ENCODE measurements around the gene AUTS2.

AUTS2 gene

GRCh38 chr7:69687739-69688433 lies 89.6 kb downstream of the AUTS2 start:
- DNase-seq (ENCODE audit: low read depth), result no peak

- no peak for DNase-seq (ENCODE audit: low read depth)
These were observed 92.1 kb downstream of the AUTS2 start for GRCh38 chr7:69690329-69690728.

DNA sequence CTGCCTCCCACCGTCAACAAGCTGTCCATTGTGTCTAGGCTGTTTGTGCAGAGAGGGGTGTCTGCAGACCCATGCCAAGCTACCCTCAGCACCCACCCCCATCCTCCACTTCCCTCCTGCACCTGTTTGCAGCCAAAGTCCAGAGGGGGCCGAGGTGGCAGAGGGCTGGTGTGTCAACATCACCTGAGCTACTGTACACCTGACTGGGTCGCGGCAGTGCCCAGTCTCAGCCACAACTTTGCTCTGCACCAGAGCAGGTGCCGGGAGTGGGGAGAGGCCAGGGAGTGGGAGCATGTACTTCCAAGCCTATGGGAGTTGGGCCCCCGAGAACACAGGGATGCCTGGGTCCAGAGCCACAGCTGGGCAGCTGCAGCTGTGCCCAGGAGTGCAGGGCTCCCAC lies 93.1 kb downstream of the AUTS2 start:
- no peak for DNase-seq (ENCODE audit: low read depth)

- no peak for DNase-seq (ENCODE audit: low read depth)
These were observed 93.5 kb downstream of the AUTS2 start for GRCh38 chr7:69691734-69692133.

- no peak for DNase-seq (ENCODE audit: low read depth)
These were observed 94.3 kb downstream of the AUTS2 start for GRCh38 chr7:69692611-69693010.

DNA sequence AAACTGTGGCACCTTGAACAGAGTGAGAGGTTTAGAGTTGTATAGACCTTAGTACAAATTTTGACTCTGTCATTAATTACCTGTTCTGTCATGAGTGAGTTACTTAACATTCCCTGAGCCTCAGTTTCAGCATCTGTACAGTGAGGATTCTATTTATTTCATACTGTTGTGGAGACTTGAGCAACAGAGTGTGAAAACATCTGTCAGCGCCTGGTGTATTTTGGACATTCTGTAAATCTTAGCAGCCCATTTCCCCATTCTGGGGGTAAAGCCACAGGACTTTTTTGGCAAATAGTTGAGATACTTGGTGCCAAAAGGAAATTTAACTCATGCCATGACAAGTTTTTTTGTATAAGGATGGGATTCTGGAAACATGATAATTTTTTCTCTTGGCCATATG lies 94.8 kb downstream of the AUTS2 start:
- no peak for DNase-seq (ENCODE audit: low read depth)

DNA sequence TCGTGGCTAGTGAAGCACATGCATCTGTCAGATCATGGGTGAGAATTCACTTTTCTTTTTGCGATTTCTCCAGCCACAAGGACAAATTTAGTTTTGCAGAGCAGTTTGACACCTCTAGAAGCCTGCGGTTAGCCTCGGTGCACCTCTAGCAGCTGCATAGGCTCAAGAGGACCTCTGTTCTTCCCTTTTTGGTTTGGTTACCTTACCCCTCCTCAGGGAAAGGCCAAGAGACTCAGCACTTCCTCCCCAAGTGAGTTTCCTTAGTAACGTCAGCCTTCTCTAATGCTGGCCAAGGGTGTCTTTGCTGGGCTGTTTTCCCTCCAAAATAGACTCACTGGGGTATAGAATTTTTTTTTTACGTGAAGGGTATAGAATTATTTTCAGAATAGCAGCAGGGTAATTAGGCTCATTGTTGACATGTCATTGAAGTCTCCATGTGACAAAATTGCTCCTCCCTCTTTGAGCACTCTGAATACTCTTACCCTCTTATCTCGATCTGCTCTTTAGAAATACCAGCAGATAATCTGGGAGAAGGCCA lies 97.8 kb downstream of the AUTS2 start:
- DNase-seq (ENCODE audit: low read depth), result no peak

- no peak for DNase-seq (ENCODE audit: low read depth)
These were observed 98.7 kb downstream of the AUTS2 start for GRCh38 chr7:69696686-69697685.

DNA sequence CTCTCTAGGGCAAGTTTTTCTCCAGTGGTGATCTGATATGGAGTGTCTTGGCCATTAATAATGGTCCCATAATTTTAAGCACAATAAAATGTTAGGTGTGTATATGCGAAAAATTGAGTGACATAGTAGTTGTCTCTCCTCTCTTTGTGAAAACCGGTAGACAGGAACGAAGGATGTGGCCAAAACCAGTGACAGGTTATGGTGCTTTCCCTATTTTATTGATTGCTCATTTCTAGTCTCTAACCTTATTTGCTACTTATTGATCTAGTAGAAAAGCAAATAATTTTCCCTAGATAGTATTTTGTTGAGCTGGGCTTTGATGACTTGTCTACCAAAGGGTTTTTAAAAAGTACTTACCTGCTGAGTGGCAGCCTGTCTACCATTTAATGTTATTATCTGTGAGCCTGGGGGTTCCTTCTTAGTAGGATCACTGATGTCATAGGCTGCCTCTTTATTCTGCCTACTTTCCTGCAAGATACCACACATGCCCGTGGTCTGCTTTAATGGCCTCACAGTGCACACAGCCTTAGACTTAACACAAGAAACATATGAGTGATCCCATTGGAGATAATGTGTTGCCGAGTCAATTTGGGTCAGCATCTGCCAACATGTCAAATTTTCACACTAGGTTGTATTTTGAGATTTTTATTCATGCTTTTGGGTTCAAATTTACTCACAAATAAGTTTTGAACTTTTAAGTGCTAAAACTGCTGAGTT lies 100.0 kb downstream of the AUTS2 start:
- DNase-seq (ENCODE audit: low read depth), result no peak

DNA sequence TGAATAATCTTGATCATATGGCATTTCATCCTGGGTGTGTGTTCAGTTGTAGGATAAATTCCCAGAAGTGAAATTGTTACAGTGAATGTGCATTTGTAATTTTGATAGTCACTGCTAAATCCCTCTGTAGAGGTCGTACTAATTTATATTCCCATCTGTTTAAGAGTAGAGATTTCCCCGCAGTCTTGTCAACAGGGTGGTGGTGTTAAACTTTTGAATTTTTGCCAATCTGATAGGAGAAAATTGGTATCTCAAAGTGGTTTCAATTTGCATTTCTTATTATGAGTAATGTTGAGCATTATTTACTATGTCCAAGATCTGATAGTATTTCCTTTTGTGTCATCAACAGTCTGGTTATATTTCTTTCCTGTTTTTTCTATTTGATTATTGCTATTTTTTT lies 101.7 kb downstream of the AUTS2 start:
- no peak for DNase-seq (ENCODE audit: low read depth)

DNA sequence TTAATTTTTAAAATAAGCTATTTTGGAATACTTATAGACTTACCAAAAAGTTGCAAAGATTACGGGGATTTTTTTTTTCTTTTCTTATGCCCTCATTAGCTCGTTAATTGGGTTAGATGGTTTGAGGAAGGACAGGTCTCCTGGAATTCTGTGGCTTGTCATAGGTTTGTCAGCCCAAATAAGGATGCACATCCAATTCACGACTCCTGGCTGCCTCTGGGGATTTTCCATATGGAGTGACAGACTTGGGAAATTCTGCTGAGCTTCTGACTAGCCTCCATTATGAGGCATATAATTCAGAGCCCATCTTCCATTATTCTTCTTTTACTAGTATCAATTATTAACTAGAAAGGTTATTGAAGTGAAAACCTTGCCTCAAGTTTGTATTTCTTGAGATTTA lies 102.1 kb downstream of the AUTS2 start:
- no peak for DNase-seq (ENCODE audit: low read depth)

DNA sequence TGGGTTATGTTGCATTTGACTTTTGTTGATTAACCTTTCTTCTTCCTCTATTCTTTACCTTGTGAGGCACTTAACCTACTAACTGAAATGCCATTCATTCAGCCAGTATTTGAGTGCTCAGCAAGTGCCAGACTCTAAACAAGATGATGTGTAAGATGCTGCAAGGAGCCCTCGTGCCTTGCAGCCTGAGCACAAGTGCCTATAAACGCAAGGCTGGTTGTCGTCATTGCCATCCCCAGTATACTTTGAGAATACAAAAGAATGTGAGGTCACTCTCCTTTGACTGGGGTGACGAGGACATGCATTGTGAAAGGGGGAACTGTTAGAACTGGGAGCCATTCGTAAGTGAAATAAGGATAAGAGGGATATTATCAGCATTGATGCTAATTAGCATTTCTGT lies 103.0 kb downstream of the AUTS2 start:
- no peak for DNase-seq (ENCODE audit: low read depth)

DNA sequence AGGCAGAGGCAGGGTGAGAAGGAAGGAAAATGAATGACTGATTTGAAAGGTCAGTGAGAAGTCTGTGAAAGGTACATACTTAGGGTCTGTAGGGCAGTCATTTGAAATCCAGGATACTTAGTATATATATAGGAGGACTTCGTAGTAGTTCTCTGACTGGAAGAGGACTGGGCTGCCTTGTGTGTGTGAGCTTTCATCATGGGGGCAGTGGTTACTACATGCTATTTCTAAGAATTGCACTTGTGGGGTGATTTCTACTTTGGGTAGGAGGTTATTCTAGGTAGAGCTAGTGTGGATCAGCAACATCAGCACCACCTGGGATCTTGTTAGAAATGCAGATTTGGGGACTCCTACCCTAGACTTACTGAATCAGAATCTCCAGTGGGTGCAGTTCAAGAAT lies 104.1 kb downstream of the AUTS2 start:
- DNase-seq (ENCODE audit: low read depth), result no peak

DNA sequence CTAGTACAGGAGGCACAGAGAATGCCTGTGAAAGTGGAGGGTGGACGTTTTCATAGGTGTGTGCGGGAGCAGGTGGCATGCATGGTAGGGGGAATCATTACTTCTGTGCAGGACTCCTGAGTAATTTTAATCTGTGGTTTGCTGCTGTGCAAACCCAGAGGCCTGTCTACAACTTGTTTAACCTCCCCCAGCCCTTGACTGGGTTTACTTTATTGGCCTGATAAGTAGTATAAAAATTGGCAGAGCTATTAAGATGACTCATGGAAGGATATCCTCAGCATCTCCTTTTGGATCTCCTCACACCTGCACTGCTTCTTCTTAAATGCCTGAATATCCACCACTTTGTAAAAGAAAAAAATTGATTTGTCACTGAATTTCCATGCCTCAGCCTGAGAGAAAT lies 104.8 kb downstream of the AUTS2 start:
- no peak for DNase-seq (ENCODE audit: low read depth)

GRCh38 chr7:69706070-69706469 lies 107.8 kb downstream of the AUTS2 start:
- DNase-seq (ENCODE audit: low read depth), result no peak

DNA sequence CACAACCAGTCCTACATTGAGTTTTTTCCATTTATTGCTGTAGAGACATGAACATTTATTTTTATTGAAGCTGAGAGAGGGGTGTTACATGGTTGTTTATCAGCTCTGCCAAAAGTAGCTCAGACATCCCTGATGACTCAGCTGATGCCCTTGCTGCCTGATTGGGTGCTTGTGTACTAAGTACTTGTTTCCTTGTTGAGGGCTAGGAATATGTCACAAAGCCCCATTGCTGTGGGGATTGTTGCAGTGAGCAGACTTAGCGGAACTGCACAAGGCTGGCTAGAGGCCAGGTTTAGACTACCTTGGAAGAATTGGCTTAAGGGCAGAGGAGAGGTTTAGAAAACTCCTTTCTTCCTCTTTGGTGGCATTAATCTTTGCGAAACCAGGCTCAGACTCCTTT lies 110.6 kb downstream of the AUTS2 start:
- DNase-seq (ENCODE audit: low read depth), result no peak

- no peak for DNase-seq (ENCODE audit: low read depth)
These were observed 112.6 kb downstream of the AUTS2 start for GRCh38 chr7:69710768-69711438.

DNA sequence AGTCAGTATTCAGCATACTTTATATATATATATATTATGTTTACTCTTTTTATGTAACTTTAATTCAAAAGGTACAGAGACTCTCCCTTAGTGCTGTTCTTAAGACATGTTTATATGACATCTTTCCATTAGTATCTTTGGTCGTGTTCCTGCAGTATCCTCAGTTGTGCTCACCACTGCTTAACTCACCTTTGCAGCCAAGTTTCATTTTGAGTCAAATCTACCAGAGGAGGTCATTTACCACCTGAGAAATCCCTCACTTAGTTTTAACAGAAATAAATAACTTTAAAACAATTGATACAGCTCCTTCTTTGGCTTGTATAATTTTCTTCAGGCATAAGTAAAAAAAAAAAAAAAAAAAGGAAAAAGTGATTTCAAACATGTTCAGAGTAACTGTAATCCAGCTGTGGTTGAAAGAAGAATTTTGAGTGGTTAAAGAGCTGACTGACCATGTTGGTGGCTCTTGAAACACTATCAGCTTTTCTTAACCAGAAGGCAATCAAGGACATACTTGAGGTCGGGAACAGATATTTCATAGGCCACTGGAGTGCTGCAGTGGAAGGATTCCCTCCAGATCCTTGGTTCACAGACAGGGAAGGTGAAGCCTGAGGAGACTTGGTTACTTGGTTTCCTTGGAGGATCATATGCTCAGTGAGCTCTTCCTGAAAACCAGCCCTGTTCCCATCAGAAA lies 116.8 kb downstream of the AUTS2 start:
- DNase-seq (ENCODE audit: low read depth), result no peak

DNA sequence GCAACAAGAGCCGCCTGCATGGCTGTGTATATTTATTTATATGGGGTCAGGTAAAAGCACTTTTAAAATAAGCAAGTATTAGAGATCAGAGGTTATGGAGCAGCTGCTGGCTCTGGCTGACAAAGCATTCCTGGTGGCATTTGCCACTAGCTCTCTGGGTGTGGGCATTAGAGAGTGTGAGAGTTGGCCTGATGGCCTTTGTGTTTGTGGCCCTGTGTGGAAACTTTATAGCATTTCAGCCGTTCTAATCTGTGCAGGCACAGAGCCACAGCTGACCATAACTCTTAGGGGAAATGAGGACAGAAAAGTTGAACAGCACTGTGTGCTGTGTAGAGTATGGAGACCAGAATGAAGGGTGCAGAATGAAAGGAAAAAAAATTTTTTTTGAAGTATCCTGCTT lies 118.9 kb downstream of the AUTS2 start:
- no peak for DNase-seq (ENCODE audit: low read depth)

DNA sequence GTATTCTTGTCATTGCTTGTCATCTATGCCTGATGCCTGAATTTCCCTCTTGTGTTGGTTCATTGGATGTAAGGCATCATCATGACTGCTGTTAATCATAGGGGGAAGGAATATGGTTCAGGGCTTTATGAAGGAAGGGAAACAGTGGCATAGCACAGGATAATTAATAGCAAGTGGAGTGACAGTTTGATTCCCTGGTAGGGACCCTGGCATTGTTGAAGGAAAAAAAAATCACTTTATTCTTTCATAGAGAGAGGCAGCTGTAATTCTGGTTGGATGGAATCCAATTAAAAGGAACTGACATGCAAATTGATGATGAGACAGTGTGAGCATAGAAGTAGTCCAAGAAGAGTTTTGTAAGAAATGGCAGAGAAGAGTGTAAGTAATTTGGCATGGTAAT lies 121.4 kb downstream of the AUTS2 start:
- DNase-seq (ENCODE audit: low read depth), result no peak

- DNase-seq (ENCODE audit: low read depth), result no peak
These were observed 124.6 kb downstream of the AUTS2 start for GRCh38 chr7:69722843-69723242.
